NCI-H2029 (cell line): ENCODE results near the gene CEACAM21.

Source experiments
- DNase-seq: peaks from one replicate; lab custom pipeline; 2025; lab: John Stamatoyannopoulos, UW

Gene CEACAM21

GRCh38 chr19:41619018-41619556 lies 43.1 kb downstream of the CEACAM21 start:
- DNase-seq = no peak

- DNase-seq = no peak
These were observed 44.2 kb downstream of the CEACAM21 start for GRCh38 chr19:41620171-41620570.

DNA sequence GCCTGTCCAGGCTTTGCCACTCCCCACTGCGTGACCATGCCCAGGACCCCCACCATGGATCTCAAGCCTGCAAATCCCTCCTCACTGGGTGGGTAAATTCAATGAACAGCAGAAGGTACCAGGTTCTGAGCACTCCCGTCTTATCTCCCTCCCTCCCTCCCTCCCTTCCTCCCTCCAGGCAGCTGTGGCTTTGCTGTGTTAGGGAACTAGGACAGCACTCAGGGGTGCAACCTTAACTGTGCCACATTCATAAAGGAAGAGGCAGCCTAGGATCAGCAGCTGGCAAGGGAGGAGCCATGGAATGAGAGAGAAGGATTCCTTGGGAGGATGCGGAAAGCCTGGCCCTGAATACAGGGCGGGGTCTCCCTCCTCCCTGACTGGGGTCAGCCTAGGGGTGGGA lies 45.3 kb downstream of the CEACAM21 start:
- DNase-seq = no peak

DNA sequence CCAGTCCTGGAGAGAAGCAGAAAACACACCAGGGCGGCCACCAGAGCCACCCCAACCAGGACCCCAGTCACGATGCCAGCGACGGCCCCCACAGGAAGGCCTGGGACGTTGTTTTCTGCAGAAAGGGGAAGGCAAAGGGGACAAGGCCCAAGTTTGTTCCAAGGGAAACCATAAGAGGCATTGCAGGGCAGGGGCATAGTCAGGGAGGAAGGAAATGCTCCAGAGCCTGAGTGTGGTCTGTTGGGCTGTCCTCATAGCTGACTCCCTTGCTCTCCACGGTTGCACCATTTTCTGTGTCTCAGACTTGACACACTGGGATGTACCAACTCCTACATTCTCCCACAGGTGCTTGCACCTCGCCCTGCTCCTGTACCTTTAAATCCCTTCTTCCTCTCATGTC lies 45.7 kb downstream of the CEACAM21 start:
- no peak for DNase-seq

GRCh38 chr19:41623360-41623759 lies 47.4 kb downstream of the CEACAM21 start:
- DNase-seq = no peak

DNA sequence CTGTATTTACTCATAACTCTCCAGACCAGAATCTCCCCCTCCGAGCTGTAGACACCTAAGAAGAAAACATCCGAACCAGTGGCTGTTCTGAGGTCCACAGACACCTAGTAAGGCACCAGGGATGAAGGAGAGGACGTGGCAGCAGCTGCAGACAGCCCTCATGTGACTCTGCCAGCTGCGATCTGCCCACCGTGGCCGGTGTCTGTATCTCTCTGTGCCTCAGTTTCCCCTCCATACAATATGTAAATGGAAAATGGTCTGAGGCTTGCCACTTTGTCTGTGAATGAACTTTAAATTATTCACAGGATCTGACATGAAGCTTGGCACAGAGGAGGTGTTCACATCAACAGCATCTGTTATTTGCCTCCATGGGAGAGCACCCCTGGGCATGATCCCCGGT lies 48.5 kb downstream of the CEACAM21 start:
- DNase-seq = no peak

DNA sequence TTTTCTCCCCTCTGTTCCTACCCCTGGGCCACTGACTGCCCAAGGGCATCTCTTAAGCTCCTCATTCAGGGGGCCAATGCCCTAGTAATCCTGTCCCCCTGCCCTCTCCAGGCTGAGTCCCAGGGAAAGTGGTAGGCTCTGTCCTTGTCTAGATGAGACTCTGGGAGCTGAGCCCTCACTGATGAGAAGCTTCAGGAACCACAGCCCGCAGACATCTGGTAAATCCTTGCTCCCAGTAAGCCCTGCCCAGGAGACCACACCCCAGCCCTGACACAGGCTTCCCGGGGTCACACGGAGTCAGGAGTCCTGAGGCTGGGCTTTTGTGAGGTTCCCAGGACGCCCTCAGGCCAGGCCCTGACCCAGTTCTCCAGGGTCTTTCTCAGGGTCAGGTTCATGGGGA lies 49.0 kb downstream of the CEACAM21 start:
- no peak for DNase-seq

GRCh38 chr19:41626278-41626677 lies 50.3 kb downstream of the CEACAM21 start:
- DNase-seq = no peak

GRCh38 chr19:41626877-41627276 lies 50.9 kb downstream of the CEACAM21 start, which contains the start of gene CEACAM4:
Gene CEACAM4, minus strand, starts transcription at chr19:41627074. Its CDS starts 111 bp downstream, at chr19:41626963.
- no peak for DNase-seq

DNA sequence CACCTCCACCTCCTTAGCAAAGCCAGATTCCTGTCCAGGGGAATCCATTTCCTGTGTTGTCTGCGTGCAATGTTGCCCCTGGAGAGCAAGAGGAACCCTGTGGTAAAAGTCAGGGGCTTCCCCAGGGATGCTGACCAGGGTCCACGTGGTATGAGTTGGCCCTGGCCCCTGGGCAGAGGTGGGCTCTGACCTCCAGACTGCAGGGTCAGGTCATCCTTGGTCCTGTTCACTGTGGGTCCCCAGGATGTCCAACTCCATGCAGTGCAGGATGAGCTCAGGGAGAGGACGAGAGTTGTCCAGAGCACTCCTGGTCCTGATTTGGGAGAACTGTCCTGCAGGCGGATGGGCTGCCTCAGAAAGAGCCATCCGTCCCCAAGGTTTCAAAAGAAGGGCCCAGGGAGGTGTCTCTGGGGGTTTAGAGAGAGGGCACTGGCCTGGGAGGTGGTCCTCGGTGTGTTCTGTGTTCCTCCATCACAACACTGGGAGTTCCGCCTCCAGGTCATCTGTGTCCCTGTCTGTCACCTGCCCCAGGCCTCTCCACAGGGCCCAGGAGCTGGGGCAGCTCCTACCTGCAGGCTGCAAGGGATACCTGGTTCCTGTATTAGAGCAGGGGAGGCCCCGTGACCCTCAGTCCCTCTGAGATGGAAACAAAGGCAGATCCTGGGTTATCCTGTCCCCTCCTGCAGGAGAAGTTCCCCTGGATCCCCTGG lies 52.2 kb downstream of the CEACAM21 start:
- DNase-seq = no peak
